ENCODE results near the gene HLA-DPB1.
"Not testable (repeated sequence)": the region's sequence is repeated elsewhere in the genome, so short reads cannot be mapped to it uniquely, and the experiment has no call there.

The HLA-DPB1 gene

GRCh38 chr6:33061987-33062386, 13.8 kb upstream of the HLA-DPB1 start:
- TF ChIP-seq ZFX (IDR thresholded peaks at IDR 0.05) (no peak), CTCF (conservative IDR thresholded peaks at IDR 0.05) (no peak)
- no peak overlapping the region for H3K27ac ChIP-seq

GRCh38 chr6:33063435-33063834, 12.4 kb upstream of the HLA-DPB1 start:
- not testable (repeated sequence) for H3K27ac ChIP-seq

DNA sequence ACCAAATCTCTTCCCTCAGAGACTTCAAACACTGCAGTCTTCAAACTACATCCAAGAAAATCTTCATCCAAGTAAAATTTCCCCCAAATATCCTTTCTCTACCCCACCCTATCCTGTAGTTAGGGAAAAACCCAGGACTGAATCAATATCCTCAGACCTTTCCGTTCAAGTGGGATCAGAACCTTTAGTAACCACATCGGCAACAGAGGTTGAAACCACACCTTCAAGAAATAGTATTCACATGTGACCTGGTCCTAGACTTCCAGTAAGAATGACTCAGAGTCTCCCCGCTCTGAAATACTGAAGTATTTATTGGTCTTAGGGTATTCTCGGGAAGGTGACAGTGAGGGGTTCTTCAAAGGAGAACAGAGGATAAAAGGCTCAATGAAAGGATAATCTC, 11.1 kb upstream of the HLA-DPB1 start:
- H3K27ac ChIP-seq: no peak overlapping the region
- no peak for TF ChIP-seq CTCF (conservative IDR thresholded peaks at IDR 0.05)
- TF ChIP-seq ZFX (IDR thresholded peaks at IDR 0.05): no peak

- H3K27ac ChIP-seq: no peak overlapping the region
- no peak for TF ChIP-seq ZFX (IDR thresholded peaks at IDR 0.05)
- no peak for TF ChIP-seq CTCF (conservative IDR thresholded peaks at IDR 0.05)
Measured at GRCh38 chr6:33065312-33065711, 10.5 kb upstream of the HLA-DPB1 start.

GRCh38 chr6:33066917-33067521, 8.8 kb upstream of the HLA-DPB1 start:
- no peak overlapping the region for H3K27ac ChIP-seq
- TF ChIP-seq ZFX (IDR thresholded peaks at IDR 0.05): no peak
- no peak for TF ChIP-seq CTCF (conservative IDR thresholded peaks at IDR 0.05)

DNA sequence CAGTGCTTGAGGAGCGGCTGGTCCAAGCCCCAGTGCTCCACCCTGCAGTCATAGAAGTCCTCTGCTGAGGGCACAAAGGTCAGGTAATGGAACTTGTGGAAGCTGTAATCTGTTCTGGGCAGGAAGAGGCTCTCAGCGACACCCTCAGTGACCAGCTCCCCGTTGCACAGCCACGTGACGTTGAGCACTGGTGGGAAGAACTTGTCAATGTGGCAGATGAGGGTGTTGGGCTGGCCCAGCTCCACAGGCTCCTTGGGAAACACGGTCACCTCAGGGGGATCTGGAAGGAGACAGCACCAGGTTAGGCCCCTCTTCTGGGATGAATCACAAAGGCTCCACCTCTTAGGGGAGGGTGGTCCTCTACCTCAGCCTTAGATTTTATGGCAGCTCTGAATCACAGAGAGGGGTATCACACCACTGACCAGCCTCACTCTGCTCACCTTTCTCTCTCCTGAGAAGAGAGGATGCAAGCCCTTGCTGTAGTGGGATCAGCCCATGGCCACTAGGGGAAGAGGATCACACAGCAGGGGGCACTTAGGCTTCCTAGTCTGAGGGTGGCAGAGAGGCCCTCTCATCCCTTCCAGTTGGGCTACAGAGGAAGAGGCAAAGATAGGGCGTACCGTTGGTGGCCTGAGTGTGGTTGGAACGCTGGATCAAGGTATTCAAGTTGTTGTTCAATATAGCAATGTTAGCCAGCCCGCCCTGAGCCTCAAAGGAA, 6.6 kb upstream of the HLA-DPB1 start:
- TF ChIP-seq CTCF (conservative IDR thresholded peaks at IDR 0.05) (no peak), ZFX (IDR thresholded peaks at IDR 0.05) (no peak)
- no peak overlapping the region for H3K27ac ChIP-seq

DNA sequence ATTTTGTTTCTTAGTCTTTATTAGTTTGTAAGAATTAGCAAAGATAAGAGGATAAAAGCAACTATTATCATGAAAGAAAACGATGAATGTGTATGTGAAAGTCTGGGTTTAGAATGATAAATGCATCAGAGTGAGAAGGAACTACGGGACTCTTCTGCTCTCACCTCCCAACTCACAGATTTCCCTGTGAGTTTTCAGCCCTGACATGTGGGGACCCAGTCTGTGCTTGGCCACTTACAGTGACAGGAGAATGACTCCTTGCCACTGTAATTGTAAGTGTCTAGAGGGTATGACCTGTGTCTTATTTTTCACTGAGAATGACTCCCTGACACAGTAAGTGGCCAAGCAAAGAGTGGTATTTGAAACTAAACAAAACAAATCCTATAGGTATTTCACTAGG, 4.9 kb upstream of the HLA-DPB1 start:
- TF ChIP-seq ZFX (IDR thresholded peaks at IDR 0.05): no peak
- no peak for TF ChIP-seq CTCF (conservative IDR thresholded peaks at IDR 0.05)
- H3K27ac ChIP-seq: no peak overlapping the region

GRCh38 chr6:33071569-33071968, 4.2 kb upstream of the HLA-DPB1 start:
- no peak overlapping the region for H3K27ac ChIP-seq
- TF ChIP-seq ZFX (IDR thresholded peaks at IDR 0.05) (no peak), CTCF (conservative IDR thresholded peaks at IDR 0.05) (no peak)
